Activated CD4-positive, alpha-beta T cell treated with anti-CD3 and anti-CD28 coated beads, Interleukin-2, amount 50 U/mL, for 4 hours (primary cell): Measurements from ENCODE around the gene PAPOLA.
"Not testable (repeated sequence)": the region's sequence is repeated elsewhere in the genome, so short reads cannot be mapped to it uniquely, and the experiment has no call there.

Experiments used
- DNase-seq, 2 experiments: peaks; one replicate each; pipeline ENCODE4 v3.0.0-alpha.2; 2020

The PAPOLA gene

DNA sequence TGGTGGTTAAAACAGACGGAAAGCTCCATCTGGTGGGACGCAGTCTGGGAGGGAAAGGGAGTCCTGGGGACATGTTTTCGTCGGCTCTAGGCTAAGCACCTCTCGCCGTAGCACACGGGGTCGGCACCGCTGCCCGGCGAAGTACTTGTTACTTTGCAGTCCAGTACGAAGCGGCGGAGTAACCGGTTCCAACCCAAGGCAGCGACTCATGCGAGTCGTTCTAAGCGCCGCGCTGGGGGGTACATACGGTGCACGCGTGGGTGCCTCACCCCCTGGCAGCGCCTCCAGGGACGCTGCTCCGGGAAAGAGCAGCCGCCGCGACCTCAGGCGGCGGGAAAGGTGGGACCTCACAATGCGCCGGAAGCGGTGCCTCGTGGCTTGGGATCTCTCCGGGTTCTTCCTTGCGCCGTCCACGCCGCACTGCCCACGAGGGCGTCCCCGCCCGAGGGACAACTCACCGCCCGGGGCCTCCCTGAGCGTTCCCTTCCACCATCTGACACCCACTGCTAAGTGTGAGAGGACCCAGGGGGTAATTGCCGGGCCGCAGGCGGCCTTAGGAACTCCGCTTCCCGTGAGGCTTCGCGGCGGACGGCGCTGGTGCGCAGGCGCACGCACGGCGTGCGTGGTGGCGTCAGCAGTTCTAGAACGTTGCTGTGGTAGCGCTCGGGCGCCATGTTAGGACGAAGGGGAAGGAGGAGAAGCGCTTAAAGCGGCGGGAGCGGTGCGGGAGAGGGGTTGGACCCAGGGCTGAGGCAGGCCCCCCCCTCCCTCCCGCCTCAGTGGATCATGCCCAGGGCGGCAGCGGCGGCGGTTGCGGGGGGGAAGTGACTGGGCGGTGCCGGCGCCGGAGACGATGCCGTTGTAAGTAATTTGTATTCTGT lies at the start of gene PAPOLA:
TSS of gene PAPOLA (plus strand) at position 643 of the 881 bp plus-strand sequence. CDS start at position 854, 211 bp downstream.
- peak; percentile 92 for DNase-seq

GRCh38 chr14:96452684-96453083 lies 49.5 kb upstream of the PAPOLA start:
- no peak for DNase-seq

DNA sequence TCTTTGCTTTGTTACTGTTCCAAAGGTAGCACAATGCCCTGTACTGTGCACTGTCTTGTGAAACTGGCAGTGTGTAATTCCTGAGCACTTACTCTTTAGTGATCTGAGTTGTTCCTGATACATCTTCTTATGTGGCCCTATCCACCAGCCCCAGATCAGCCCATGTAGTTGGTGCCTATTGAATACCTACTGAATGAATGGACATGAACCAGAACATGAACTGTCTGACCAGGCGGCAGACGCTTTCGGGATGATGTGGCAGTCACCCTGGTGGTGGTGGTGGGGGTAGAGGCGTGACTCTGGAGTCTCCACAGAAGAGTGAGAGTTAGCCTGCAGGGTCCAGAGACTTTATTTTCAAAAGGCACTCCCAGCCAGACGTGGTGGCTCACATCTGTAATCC lies 46.6 kb upstream of the PAPOLA start:
- no peak for DNase-seq

DNA sequence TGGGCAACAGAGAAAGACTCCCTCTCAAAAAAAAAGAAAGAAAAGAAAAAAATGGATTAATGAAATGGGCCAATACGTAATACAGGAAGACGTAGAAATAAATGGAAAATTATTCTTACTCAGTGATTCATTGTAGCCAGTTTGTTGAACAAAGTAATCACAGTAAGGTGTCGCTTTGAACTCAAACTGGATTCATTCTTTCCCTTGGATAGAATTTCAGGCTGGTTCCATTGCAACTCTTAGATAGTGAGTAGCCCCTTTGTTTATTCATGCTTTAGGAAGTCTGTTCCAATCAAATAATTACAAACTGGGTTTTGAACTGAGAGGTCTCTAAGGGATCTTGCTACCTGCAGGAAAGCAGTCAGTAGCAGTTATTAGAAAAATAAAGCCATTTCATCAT lies 42.3 kb upstream of the PAPOLA start:
- DNase-seq = no peak

GRCh38 chr14:96461950-96462798 lies 40.0 kb upstream of the PAPOLA start:
- DNase-seq = no peak

GRCh38 chr14:96464136-96464535 lies 38.0 kb upstream of the PAPOLA start:
- no peak for DNase-seq

DNA sequence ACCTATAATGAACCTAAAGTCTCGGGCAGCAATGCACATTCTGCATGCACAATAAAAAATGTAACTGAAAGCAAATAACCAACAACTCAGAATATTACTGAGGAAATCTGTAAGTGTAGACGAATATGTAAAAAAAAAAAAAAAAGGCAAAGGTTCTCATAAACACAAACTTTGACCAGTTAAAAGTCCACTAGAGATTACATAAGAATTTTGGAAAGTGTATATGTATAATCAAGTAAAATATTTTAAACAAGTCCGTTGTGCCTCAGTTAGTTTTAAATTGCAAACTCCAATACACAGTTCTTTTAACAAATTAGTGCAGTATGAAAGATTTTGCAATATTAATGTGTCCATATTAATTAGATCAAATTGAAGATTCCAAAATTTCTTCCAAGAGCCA lies 35.3 kb upstream of the PAPOLA start:
- no peak for DNase-seq

DNA sequence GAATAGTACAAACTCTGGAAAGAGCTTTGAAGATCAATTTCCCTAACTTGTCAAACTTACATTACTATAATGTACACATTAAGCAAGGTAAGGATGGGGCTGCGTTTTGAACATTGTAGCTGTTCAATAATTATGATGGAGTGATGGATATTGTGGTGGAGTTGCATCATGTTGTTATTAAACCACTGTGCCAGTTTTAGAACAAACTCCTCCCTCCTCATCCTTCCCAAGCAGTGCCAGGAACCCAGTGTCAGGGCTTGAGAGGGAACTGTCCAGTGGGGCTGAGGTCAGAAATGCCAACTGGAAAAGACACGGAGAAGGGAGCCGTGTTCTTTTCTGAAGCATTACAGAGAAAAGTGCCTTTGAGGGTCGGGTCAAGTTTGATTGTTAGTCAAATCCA lies 31.9 kb upstream of the PAPOLA start:
- no peak for DNase-seq

DNA sequence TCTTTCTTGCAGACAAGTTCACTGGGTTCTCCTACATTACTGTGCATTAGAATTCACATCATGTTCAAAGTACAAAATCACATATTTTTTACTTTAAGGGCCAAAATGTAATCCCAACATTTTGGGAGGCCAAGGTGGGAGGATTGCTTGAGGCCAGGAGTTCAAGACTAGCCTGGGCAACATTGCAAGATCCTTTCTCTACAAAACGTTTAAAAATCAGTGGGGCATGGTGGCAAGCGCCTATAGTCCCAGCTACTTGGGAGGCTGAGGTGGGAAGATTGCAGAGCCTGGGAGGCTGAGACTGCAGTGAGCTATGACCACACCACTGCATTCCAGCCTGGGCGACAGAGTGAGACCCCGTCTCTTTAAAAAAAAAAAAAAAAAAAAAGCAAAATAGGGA lies 31.2 kb upstream of the PAPOLA start:
- DNase-seq = not testable (repeated sequence)

DNA sequence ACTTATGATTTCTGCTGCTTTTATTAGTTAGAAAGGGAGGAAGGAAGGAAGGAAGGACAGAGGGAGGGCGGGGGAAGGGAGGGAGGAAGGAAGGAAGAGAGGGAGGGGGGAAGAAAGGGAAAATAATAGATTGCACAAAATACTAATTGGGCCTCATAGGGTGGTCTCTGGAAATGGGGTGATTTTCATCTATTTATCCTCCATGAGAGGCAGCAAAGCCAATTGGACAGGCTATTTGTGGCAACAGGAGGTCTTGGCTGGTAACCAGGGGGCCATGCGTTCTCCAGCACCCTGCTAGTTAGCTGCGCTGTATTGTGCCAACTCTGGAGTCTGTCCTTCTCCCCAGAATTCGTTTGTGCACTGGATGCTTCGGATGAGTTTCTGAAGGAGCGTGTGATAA lies 24.1 kb upstream of the PAPOLA start:
- DNase-seq = no peak

- DNase-seq = no peak
Measured at GRCh38 chr14:96479435-96480146, 22.6 kb upstream of the PAPOLA start.

GRCh38 chr14:96481731-96482314 lies 20.4 kb upstream of the PAPOLA start:
- no peak for DNase-seq

GRCh38 chr14:96482986-96483385 lies 19.2 kb upstream of the PAPOLA start:
- DNase-seq = no peak

GRCh38 chr14:96484399-96484798 lies 17.8 kb upstream of the PAPOLA start:
- no peak for DNase-seq

DNA sequence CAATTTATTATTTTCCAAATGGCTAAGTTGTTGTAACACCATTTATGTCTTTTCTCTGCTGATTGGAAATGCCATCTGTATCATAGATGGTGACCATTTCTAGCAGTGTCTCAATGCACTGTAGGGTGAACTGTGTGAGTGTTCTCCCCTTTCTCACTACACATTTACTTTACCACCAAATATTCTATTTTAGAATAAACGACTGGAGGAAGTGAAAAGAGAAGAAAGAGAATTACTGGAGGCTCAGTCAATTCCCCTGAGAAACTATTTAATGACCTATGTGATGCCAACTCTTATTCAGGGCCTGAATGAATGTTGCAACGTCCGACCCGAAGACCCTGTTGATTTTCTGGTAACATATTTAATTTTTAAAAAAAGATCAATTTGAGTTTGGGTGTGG lies 15.5 kb upstream of the PAPOLA start:
- no peak for DNase-seq

DNA sequence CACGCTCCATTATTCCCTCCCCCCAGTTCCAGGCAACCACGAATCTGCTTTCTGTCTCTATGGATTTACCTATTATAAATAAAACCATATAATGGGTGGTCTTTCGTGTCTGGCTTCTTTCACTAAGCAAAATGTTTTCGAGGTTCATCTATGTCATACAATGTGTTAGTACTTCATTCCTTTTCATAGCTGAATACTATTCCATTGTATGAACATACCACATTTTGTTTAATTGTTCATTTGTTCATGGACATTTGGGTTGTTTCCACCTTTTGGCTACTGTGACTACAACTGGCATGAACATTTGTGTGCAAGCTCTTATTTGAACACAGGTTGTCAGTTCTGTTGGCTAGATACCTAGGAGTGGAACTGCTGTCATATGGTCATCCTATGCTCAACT lies 12.9 kb upstream of the PAPOLA start:
- DNase-seq = no peak

- no peak for DNase-seq
Measured at GRCh38 chr14:96493178-96493577, 9.0 kb upstream of the PAPOLA start.

- DNase-seq = no peak
Measured at GRCh38 chr14:96494331-96494730, 7.9 kb upstream of the PAPOLA start.

DNA sequence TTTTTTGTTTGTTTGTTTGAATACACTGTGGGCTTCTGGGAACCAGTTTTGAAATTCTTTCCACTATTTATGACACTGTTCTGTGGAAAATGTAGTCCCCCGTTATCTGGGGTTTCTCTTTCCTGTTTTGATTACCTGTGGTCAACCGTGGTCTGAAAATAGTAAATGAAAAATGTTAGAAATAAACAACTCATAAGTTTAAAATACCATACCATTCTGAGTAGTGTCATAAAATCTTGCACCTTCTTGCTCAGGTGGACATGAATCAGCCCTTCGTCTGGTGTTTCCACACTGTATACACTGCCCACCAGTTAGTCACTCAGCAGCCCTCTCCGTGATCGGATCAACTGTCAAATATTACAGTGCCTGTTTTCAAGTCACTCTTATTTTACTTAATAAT lies 5.1 kb upstream of the PAPOLA start:
- no peak for DNase-seq

- no peak for DNase-seq
Measured at GRCh38 chr14:96497586-96497985, 4.6 kb upstream of the PAPOLA start.

DNA sequence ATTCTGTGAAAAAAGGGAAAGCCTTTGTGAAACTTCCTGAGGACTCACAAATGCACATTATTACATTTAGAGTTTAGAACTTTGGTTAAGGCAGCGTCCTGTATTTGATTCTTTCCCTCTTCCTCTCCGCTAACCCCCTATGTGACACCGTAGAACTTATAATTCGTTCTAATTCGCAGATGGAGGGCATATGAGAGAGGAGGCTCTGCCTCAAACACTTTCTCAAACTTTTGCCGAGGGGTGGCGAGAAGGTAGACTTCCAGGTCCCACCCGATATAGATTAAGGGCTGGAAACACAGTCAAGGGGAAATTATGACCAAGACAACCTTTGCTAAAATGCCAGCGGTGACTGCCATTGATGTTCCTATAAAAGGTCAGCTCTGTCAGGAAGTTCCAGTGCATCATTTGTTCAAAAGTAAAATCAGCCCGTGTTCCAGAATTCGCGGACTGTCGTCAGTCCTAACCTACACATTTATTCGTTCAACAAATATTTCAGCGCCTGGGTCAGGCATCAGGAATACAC lies 904 bp upstream of the PAPOLA start:
- DNase-seq = peak; percentile 8

GRCh38 chr14:96502621-96503305 lies 581 bp downstream of the PAPOLA start:
- no peak for DNase-seq
